ENCODE results near the gene IGSF21. TPM values are rescaled to one million over a fixed set of nuclear protein-coding genes. Genes with fewer than 3 reads are reported as not detected.

Gene IGSF21
- total RNA-seq, 2 experiments from 2014 or later: not detected

DNA sequence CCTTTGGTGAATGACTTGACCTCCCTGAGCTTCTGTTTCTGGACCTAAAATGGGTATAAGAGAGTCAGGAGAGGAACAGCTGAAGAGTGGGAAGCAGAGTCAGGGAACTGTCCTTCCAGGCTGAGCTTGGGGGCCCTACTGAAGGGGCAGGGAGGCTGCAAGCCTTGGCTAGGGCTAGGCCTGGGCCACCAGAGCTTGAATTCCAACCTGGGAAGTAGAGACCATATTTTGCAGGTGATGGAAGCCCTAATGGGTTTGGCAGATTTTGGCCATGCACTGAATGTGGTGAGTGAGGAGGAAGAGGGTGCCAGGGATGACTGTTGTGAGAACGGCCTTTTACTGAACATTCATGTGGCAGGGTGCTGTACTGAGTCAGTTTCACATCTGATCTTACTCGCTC is 303.7 kb downstream of the IGSF21 start:
- Mint-ChIP-seq H3K4me1 (ENCODE audit: low read depth) (no peaks in the 10 kb centered on the region), H3K36me3 (ENCODE audit: low read depth) (no peaks in the 10 kb centered on the region), H3K4me3 (no peak overlapping the region), H3K27me3 (peaks cover 14% of the 10 kb centered on the region), H3K27ac (no peak overlapping the region), H3K9me3 (peaks cover 12% of the 10 kb centered on the region)
- intact Hi-C loops (cut with micrococcal nuclease): no loop called here
- CTCF ChIA-PET: no interaction called here
- no peak for ATAC-seq
- no peak for TF ChIP-seq CTCF (IDR thresholded peaks at IDR 0.05)
- DNase-seq: no peak
- POLR2A ChIA-PET: no interaction called here

DNA sequence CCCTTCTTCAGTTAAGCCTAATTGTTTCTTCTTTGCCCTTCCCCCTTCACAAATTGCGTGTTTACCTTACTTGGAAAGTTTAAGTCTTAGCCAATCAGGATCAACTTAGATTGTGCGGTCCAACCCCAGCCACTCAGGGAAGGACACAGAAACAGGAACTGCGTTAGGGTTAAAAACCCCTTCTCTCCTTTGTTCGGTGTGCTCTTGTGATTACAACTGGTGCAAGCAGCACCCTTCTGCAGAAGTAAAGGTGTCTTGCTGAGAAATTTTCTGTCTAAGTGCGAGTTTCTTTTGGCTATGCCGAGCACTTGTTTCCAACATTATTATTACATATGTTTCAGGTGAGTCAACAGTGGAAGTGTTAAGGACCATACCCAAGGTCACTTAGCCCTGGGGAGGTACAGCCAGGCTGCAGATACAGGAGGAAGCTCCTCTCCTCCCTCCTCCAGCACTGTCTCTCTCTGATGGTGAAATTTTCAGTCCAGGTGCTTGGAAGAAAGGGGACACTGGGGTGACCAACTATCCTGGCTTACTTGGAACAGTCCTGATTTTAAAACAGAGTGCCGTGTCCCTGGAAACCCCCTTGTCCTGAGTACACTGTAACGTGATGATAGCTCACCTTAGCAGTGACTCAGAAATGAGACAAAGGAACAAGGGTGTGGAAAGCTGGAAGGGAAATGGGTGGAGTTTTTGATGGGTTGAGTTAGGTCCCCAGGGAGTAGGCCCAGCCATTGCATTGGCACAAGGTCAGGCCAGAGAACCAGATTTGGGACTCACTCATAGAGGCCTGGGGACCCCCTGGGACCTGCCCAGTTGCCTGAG is 304.4 kb downstream of the IGSF21 start:
- no peak for TF ChIP-seq CTCF (IDR thresholded peaks at IDR 0.05)
- Mint-ChIP-seq H3K4me3 (no peak overlapping the region), H3K27me3 (peaks cover 9% of the 10 kb centered on the region), H3K27ac (no peak overlapping the region), H3K9me3 (peaks cover 12% of the 10 kb centered on the region), H3K36me3 (ENCODE audit: low read depth) (no peaks in the 10 kb centered on the region), H3K4me1 (ENCODE audit: low read depth) (no peaks in the 10 kb centered on the region)
- POLR2A ChIA-PET: no interaction called here
- DNase-seq: no peak
- ATAC-seq: no peak
- intact Hi-C loops (cut with micrococcal nuclease): no loop called here
- CTCF ChIA-PET: no interaction called here

DNA sequence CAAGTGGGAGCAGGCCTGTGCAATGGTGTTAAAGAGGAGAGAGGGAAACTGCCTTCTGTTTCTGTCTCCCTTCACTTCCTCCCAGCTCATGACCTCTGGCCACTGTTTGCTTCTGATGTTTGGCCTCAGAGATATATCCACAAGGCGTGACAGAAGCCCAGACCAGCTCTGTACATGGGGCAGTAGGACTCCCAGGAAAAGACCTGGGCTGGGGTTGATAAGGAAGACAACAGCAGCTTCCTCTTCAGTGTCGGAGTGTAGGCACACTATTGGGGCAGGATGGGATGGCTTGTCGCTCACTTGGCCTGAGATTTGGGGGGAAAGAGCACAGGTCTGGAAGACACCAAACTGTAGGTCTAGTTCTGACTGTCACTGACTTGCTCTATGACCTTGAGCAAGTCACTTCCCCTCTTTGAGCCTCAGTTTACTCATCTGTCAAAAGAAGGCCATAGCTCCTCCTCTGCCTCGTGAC is 305.3 kb downstream of the IGSF21 start:
- Mint-ChIP-seq H3K27me3 (peaks cover 9% of the 10 kb centered on the region), H3K27ac (no peak overlapping the region), H3K9me3 (peaks cover 12% of the 10 kb centered on the region), H3K36me3 (ENCODE audit: low read depth) (no peaks in the 10 kb centered on the region), H3K4me1 (ENCODE audit: low read depth) (no peaks in the 10 kb centered on the region), H3K4me3 (no peak overlapping the region)
- intact Hi-C loops (cut with micrococcal nuclease): no loop called here
- ChIA-PET POLR2A (no interaction called here), CTCF (no interaction called here)
- TF ChIP-seq CTCF (IDR thresholded peaks at IDR 0.05): no peak
- ATAC-seq: no peak
- DNase-seq: no peak

DNA sequence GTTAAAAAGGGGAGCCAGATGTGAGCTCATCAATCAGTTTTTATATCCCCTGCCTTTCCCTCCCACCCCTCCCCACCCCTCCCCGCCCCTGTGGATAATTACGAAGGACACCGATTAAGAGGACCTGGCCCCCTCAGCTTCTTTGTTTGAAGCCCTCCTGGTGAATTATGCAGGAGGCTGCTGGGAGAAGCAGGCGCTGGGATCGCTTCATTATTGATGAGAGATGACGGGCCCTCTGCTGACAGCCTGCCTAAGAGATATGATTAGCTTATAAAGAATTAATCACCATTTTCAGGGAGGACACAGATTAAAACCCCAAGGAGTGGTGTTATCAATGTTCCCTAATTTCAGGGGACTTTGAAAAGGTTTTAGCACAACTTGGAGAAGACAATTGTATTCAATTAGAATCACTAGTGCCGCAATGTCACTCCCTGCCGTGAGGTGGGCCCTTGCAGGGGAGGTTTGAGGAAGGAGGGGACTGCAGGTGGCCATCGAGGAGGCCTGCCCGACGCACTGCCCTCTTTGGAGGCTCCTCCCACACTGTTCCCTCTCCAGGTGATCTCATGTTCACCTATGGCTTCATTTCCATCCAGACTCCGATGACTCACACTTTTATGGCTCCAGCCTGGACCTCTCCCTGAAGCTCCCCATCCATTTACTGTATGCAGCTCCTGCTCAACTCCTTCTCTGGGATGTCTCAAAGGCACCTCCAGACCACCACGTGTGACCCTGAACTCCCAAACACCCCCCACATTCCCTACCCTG is 306.1 kb downstream of the IGSF21 start:
- Mint-ChIP-seq H3K27me3 (peaks cover 9% of the 10 kb centered on the region), H3K36me3 (ENCODE audit: low read depth) (no peaks in the 10 kb centered on the region), H3K4me3 (no peak overlapping the region), H3K9me3 (peaks cover 12% of the 10 kb centered on the region), H3K27ac (no peak overlapping the region), H3K4me1 (ENCODE audit: low read depth) (no peaks in the 10 kb centered on the region)
- CTCF ChIA-PET: no interaction called here
- intact Hi-C loops (cut with micrococcal nuclease): no loop called here
- DNase-seq (no peak), ATAC-seq (no peak)
- POLR2A ChIA-PET: interaction anchor here (0.8 kb wide), 1 partner anchor 36 kb away, joined by 3 read pairs; no protein-coding TSS in a partner anchor
- no peak for TF ChIP-seq CTCF (IDR thresholded peaks at IDR 0.05)

DNA sequence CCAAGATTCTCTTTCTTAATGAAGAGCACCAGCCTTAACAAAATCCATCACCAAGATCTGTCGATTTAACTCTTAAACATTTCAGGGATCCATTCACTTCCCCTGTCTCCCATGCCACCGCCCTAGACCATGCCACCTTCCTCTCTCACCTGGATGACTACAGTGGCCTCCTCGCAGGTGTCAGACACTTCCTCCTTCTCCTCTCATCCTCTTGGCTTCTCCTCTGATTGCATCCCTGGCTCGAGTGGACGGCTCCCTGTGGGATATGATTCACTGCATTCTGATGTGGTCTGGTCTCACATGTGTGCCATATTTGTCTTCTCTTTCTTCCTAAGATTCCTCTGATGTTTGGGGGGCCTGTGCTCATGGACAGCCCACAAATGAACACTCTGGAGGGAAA is 306.7 kb downstream of the IGSF21 start:
- no peak overlapping the region for H3K4me3 Mint-ChIP-seq
- DNase-seq (no peak), ATAC-seq (no peak)
- peaks cover 9% of the 10 kb centered on the region for H3K27me3 Mint-ChIP-seq
- H3K9me3 Mint-ChIP-seq: peaks cover 12% of the 10 kb centered on the region
- H3K27ac Mint-ChIP-seq: no peak overlapping the region
- no peak for TF ChIP-seq CTCF (IDR thresholded peaks at IDR 0.05)
- POLR2A ChIA-PET: no interaction called here
- intact Hi-C loops (cut with micrococcal nuclease): no loop called here
- CTCF ChIA-PET: no interaction called here
- no peaks in the 10 kb centered on the region for H3K36me3 Mint-ChIP-seq (ENCODE audit: low read depth)
- no peaks in the 10 kb centered on the region for H3K4me1 Mint-ChIP-seq (ENCODE audit: low read depth)

Measured in activated CD8-positive, alpha-beta T cell treated with anti-CD3 and anti-CD28 coated beads for 36 hours (primary cell).